GM23248 (cell line): ENCODE data around the gene ERO1B.

Experiments
- EZH2 ChIP-seq: fragments of 200-600 bp; sonication (generic); IDR thresholded peaks from 2 replicates; pipeline ENCODE4 v1.6.1; 2018; ENCODE audit warnings: antibody characterized with exemption, mild to moderate bottlenecking; ENCODE audit not compliant: insufficient read depth, poor library complexity, severe bottlenecking
- EZH2phosphoT487 ChIP-seq: fragments of 200-600 bp; sonication (generic); IDR thresholded peaks from 2 replicates; pipeline ENCODE4 v1.6.1; 2018; ENCODE audit warnings: antibody characterized with exemption, moderate library complexity, mild to moderate bottlenecking, low read depth; ENCODE audit not compliant: insufficient read depth

DNA sequence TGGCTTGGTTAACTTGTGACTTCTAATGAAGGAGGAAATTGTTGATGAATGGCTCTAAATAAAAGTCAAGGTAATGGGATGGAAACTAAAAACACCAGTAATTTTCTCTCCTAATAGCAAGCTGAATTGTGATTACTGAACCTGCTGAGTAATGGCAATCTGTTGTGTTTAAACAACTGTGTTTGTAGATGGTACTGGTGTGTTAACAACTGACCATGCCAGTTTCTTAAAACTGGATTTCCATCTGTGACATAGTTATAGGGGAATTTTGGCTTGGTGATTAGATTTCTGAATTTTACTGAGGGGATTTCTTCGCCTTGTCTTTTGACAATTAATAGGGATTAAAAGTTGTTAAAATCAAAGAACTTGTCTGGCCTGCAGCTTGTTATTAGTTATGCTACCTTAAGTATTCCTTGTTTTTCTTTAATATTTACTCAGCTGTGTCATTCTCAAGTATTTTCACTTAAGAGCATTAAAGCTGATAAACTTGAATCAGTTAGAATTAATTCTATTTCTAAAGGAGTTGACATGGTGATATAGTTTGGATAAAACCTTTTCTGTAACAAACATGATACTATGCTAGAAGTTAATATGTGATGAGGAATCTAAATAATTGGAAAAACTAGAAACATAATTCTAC lies 7.9 kb upstream of the ERO1B start:
- TF ChIP-seq EZH2 (no peak), EZH2phosphoT487 (no peak)
